ENCODE measurements around the gene RAE1. TPM values are rescaled to one million over a fixed set of nuclear protein-coding genes. Genes with fewer than 3 reads are reported as not detected.
A peak's percentile ranks its signal among the peaks of the same experiment; 100 is the strongest.

RAE1 gene
- total RNA-seq, 2 donors from 2014 or later, result 21.7 to 49.9 TPM

GRCh38 chr20:57388953-57389694 is 38.1 kb downstream of the RAE1 start:
- Histone ChIP-seq H3K36me3 (no peaks in the 10 kb centered on the region), H3K4me3 (peak overlapping the region; percentile 20 to 33), H3K4me1 (replicated peaks) (peaks cover 5% of the 10 kb centered on the region), H3K27ac (peak overlapping the region; percentile 48 to 56), H3K9me3 (no peaks in the 10 kb centered on the region), H3K27me3 (replicated peaks; ENCODE audit: insufficient read depth) (no peaks in the 10 kb centered on the region)
- peak; percentile 77 for DNase-seq (ENCODE audit: low spot score)
- TF ChIP-seq POLR2A (IDR thresholded peaks at IDR 0.05), result peak; percentile 26
- no peak for TF ChIP-seq POLR2AphosphoS5 (IDR thresholded peaks at IDR 0.05)
- peak in 2 of 4 experiments; percentile 37 to 46 for TF ChIP-seq CTCF (IDR thresholded peaks at IDR 0.05)
- intact Hi-C loops (cut with DNase I), result no loop called here
- WGBS, result 7% methylated on average over 28 of the region's 57 CpGs

GRCh38 chr20:57389695-57390603 is 38.9 kb downstream of the RAE1 start:
- Histone ChIP-seq H3K9me3 (no peaks in the 10 kb centered on the region), H3K27me3 (replicated peaks; ENCODE audit: insufficient read depth) (no peaks in the 10 kb centered on the region), H3K4me1 (replicated peaks) (peaks cover 5% of the 10 kb centered on the region), H3K4me3 (peak overlapping the region; percentile 20 to 33), H3K36me3 (no peaks in the 10 kb centered on the region), H3K27ac (peak overlapping the region; percentile 48 to 56)
- DNase-seq (ENCODE audit: low spot score), result no peak
- TF ChIP-seq CTCF (IDR thresholded peaks at IDR 0.05) (no peak), POLR2A (IDR thresholded peaks at IDR 0.05) (no peak), POLR2AphosphoS5 (IDR thresholded peaks at IDR 0.05) (no peak)
- intact Hi-C loops (cut with DNase I), result loop anchor here (10.0 kb wide), 1 partner anchor 325 kb away; the partner anchor contains the start of gene PMEPA1
- WGBS, result 57% methylated on average over 48 of the region's 52 CpGs

GRCh38 chr20:57390604-57391438 is 39.8 kb downstream of the RAE1 start, which contains the start of gene RBM38:
TSS of gene RBM38 (plus strand) at chr20:57391396. CDS start at chr20:57391582, 186 bp downstream.
- intact Hi-C loops (cut with DNase I), result loop anchor here (10.0 kb wide), 1 partner anchor 324 kb away; the partner anchor contains the start of gene PMEPA1
- no peaks in the 10 kb centered on the region for H3K9me3 ChIP-seq

More at GRCh38 chr20:57390604-57391438, 39.8 kb downstream of the RAE1 start, which contains the start of gene RBM38:
- Histone ChIP-seq H3K36me3 (no peaks in the 10 kb centered on the region), H3K27me3 (replicated peaks; ENCODE audit: insufficient read depth) (no peaks in the 10 kb centered on the region), H3K4me1 (replicated peaks) (peaks cover 5% of the 10 kb centered on the region), H3K27ac (peak within 1 kb of the TSS; percentile 78 to 81), H3K4me3 (peak within 1 kb of the TSS; percentile 61 to 62)
- no peak for TF ChIP-seq CTCF (IDR thresholded peaks at IDR 0.05)
- WGBS, result 45% methylated on average over 46 of the region's 78 CpGs
- DNase-seq (ENCODE audit: low spot score), result no peak

All from prostate gland (tissue), 2 donors.